Adrenal gland (tissue), 12 donors: Measurements from ENCODE around the gene ZNF653. TPM values are rescaled to one million over a fixed set of nuclear protein-coding genes. Genes with fewer than 3 reads are reported as not detected.

Source experiments
- DNase-seq, 7 donors: peaks; one replicate each; pipeline ENCODE4 v3.0.0-alpha.2; 2019 to 2020
- H3K27ac ChIP-seq, 5 donors: fragments of 200-600 bp; sonication (generic) in 4 of 5; 1 replicate in 3 of 5; 2 replicates in 2 of 5; pipeline versions ENCODE4 v1.5.1 to v1.8.0; 2016 to 2020; ENCODE audit warnings: mild to moderate bottlenecking in 1 of 5
- H3K27me3 ChIP-seq: fragments of 200-600 bp; 2 replicates; pipeline ENCODE4 v1.8.0; 2021
- H3K36me3 ChIP-seq, 2 donors: fragments of 200-600 bp; replicated peaks in 1 of 2; 1 replicate in 1 of 2; 2 replicates in 1 of 2; pipeline versions ENCODE4 v1.5.1 to v1.8.0; 2018 to 2022
- H3K4me1 ChIP-seq, 2 donors: fragments of 200-600 bp; replicated peaks in 1 of 2; 1 replicate in 1 of 2; 2 replicates in 1 of 2; pipeline versions ENCODE4 v1.5.1 to v1.8.0; 2018 to 2021
- H3K4me3 ChIP-seq, 4 donors: fragments of 200-600 bp; sonication (generic) in 3 of 4; one replicate each; pipeline ENCODE4 v1.5.1; 2016 to 2018
- H3K9me3 ChIP-seq, 3 donors: fragments of 200-600 bp; sonication (generic) in 1 of 3; replicated peaks in 1 of 3; 1 replicate in 2 of 3; 2 replicates in 1 of 3; pipeline versions ENCODE4 v1.5.1 to v1.8.0; 2016 to 2021
- POLR2A ChIP-seq, 2 donors: fragments of 450-650 bp; IDR thresholded peaks; one replicate each; pipeline ENCODE4 v1.6.1; 2017; ENCODE audit warnings: antibody characterized with exemption in 2 of 2, mild to moderate bottlenecking in 2 of 2, moderate library complexity in 1 of 2
- WGBS, 4 donors: extraction: QIAGEN DNeasy Blood & Tissue Kit in 2 of 4; methylation state at CpG; one replicate each; pipeline versions ENCODE4 v1.1.5 to v1.1.7; 2013 to 2017; 5-methylcytosine and 5-hydroxymethylcytosine counted together
- intact Hi-C, 2 donors: fragments of 100-400 bp; cut with DNase I; formaldehyde crosslinking; loops; one replicate each; pipeline versions ENCODE4 v1.14.1 to v1.15.0; 2022 to 2023
- polyA plus RNA-seq, 3 donors: library from polyadenylated mRNA; stranded (reverse); fragments of 200-250 nt in 2 of 3; fragments of 350-450 nt in 1 of 3; fragmentation: Illumina TruSeq in 1 of 3; extraction: RNeasy Lipid Tissue Mini Kit (QIAGEN cat#74804) in 1 of 3; gene quantifications; one replicate each; pipeline ENCODE4 v1.2.3, GENCODE V29; 2013 to 2014
- total RNA-seq, 9 donors: library from RNA; depleted of rRNA in 4 of 9; stranded (reverse); fragments of >200 nt in 4 of 9; fragments of 120-200 nt in 1 of 9; fragmentation: NEBNext Ultra II Directional in 1 of 9; extraction: Animal tissue kit (Norgen Biotek cat#: 25700) in 1 of 9; gene quantifications; one replicate each; pipeline versions ENCODE4 v1.1.0 to v1.2.4, GENCODE V29; 2013 to 2023
- TF ChIP-seq, protein P1 (sequence below), 6 experiments: fragments of 450-650 bp in 4 of 6; fragments of 200-600 bp in 2 of 6; sonication (generic) in 1 of 6; IDR thresholded peaks; 1 replicate in 5 of 6; 2 replicates in 1 of 6; pipeline versions ENCODE4 v1.5.1 to v1.8.0; 2016 to 2021; ENCODE audit warnings: antibody characterized with exemption in 6 of 6, mild to moderate bottlenecking in 2 of 6, moderate library complexity in 1 of 6
- donor health status: healthy with polysubstance abuse.
- donor health status: Bipolar disorder and iron deficiency.
- donor health status: DM: yes; HTN: yes; CAD: no.
- donor health status: DM: no; HTN: no; CAD: no.
- donor health status: DM: no; HTN: no; CAD: no.
- donor health status: DM: yes; HTN: yes; CAD: no.

ZNF653 gene
- total and polyA plus RNA-seq, 12 donors: 4.2 to 37.7 (median 11.7) TPM

DNA sequence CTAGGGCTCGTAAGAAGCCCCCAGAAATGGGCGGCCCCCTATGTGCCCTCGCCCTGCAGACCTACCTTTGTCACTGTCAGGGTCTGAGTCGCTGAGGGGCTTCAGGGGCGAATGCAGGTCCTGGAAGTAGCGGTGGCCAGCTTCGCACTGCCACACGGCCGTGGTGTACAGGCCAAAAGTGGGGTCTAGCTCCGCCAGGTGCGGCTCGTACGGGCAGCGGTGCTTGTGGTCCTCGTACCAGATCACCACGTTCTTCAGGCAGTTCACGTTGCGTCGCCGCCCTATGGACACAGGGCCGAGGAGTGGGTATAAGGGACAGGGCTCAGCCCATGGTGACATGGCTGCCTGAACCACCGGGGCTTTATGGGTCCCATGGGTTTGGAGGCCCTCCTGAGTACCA is 9.8 kb downstream of the ZNF653 start:
- intact Hi-C loops: no loop called here
- H3K36me3 ChIP-seq: peaks cover 0 to 3% of the 10 kb centered on the region in 2 donors
- WGBS, 4 donors: 78 to 89% (median 84%) methylated on average over 11 to 22 of the region's 22 CpGs
- no peaks in the 10 kb centered on the region for H3K9me3 ChIP-seq
- H3K27me3 ChIP-seq: no peaks in the 10 kb centered on the region
- H3K4me1 ChIP-seq: peaks cover 20 to 26% of the 10 kb centered on the region in 2 donors
- DNase-seq: no peak
- no peak overlapping the region for H3K4me3 ChIP-seq
- H3K27ac ChIP-seq: peak overlapping the region in 4 of 5 donors; percentile 64 to 84 (median 81)
- TF ChIP-seq, protein P1, sequence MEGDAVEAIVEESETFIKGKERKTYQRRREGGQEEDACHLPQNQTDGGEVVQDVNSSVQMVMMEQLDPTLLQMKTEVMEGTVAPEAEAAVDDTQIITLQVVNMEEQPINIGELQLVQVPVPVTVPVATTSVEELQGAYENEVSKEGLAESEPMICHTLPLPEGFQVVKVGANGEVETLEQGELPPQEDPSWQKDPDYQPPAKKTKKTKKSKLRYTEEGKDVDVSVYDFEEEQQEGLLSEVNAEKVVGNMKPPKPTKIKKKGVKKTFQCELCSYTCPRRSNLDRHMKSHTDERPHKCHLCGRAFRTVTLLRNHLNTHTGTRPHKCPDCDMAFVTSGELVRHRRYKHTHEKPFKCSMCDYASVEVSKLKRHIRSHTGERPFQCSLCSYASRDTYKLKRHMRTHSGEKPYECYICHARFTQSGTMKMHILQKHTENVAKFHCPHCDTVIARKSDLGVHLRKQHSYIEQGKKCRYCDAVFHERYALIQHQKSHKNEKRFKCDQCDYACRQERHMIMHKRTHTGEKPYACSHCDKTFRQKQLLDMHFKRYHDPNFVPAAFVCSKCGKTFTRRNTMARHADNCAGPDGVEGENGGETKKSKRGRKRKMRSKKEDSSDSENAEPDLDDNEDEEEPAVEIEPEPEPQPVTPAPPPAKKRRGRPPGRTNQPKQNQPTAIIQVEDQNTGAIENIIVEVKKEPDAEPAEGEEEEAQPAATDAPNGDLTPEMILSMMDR (IDR thresholded peaks at IDR 0.05): no peak
- TF ChIP-seq POLR2A (IDR thresholded peaks at IDR 0.05): no peak

DNA sequence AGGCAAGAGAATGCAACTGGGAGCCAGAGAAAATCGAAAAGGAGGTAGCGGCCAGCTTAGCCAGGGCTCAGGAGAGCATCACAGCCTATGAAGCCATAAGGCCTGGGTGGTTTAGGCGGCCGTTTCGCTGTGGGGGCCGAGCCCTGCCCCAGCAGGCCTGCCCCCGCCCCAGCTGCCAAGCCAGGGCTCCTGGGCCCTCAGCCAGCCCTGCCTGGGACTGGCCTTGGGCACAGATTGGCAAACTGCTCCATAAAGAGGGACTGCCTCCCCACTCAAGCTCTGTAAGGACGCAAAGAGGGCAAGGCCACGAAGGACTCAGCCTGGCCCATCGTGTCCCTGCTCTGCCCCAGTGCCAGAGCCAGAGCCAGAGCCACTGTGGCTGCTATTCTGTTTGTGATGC is 10.2 kb downstream of the ZNF653 start:
- intact Hi-C loops: no loop called here
- 47 to 50% (median 48%) methylated on average over 9 to 10 of the region's 10 CpGs for WGBS, 4 donors
- Histone ChIP-seq H3K9me3 (no peaks in the 10 kb centered on the region), H3K27ac (peak overlapping the region in 4 of 5 donors; percentile 64 to 84 (median 81)), H3K4me3 (no peak overlapping the region), H3K36me3 (peaks cover 0 to 3% of the 10 kb centered on the region in 2 donors), H3K27me3 (no peaks in the 10 kb centered on the region), H3K4me1 (peaks cover 20 to 26% of the 10 kb centered on the region in 2 donors)
- TF ChIP-seq, protein P1 (IDR thresholded peaks at IDR 0.05): no peak
- peak in 1 of 2 donors; percentile 27 for TF ChIP-seq POLR2A (IDR thresholded peaks at IDR 0.05)
- DNase-seq: peak; percentile 76 to 92 (median 88)

DNA sequence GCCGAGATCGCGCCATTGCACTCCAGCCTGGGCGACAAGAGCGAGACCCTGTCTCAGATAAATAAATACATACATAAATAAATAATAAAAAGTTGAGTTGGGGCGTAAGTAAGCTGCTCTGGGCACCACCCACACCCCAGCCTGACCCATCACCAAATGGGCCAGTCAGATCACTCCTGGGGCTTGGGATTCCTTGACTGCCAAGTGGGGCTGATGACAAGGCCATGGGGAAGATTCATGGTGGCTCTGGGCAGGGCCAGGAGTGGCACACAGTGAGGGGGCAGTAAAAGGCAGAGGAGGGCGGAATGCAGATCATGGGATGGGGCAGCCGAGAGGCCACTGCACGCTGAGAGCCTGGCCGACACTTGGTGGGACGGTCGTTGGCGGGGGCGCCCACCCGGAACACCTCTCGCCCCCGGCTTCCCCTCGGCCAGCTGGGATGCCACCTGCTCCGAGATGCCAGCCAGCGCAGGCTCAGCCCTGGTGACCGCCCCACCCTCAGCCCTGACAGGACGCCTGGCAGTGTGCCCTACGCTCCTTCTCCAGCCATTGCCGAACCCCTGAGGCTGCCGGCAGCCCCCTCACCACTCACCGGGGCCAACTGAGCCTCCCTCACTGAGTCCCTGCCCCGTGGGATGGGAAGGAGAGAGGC is 10.9 kb downstream of the ZNF653 start:
- intact Hi-C loops: no loop called here
- no peak for TF ChIP-seq POLR2A (IDR thresholded peaks at IDR 0.05)
- TF ChIP-seq, protein P1 (IDR thresholded peaks at IDR 0.05): no peak
- H3K27ac ChIP-seq: peak overlapping the region in 4 of 5 donors; percentile 64 to 84 (median 81)
- WGBS, 4 donors: 56 to 80% (median 74%) methylated on average over 11 to 27 of the region's 27 CpGs
- H3K9me3 ChIP-seq: no peaks in the 10 kb centered on the region
- peak in 6 of 7 donors; percentile 63 to 76 (median 69) for DNase-seq
- peaks cover 0 to 3% of the 10 kb centered on the region in 2 donors for H3K36me3 ChIP-seq
- H3K4me1 ChIP-seq: peaks cover 20 to 26% of the 10 kb centered on the region in 2 donors
- no peak overlapping the region for H3K4me3 ChIP-seq
- no peaks in the 10 kb centered on the region for H3K27me3 ChIP-seq

DNA sequence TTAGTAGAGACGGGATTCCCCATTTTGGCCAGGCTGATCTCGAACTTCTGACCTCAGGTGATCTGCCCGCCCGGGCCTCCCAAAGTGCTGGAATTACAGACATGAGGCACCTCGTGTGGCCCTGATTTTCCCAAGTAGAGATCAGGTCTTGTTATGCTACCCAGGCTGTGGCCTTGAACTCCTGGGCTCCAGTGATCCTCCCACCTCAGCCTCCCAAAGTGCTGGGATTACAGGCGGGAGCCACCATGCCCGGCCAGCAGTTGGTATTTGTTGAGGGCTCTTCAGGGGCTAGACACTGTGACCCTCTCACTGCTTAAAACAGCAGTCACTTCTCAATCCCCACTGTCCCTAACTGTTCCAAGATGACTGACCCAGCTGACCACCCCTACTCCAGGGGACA is 16.3 kb downstream of the ZNF653 start:
- intact Hi-C loops: no loop called here
- 86 to 96% (median 91%) methylated on average over 5 to 7 of the region's 7 CpGs for WGBS, 4 donors
- TF ChIP-seq, protein P1 (IDR thresholded peaks at IDR 0.05): no peak
- TF ChIP-seq POLR2A (IDR thresholded peaks at IDR 0.05): no peak
- Histone ChIP-seq H3K36me3 (peaks cover 0 to 3% of the 10 kb centered on the region in 2 donors), H3K4me3 (no peak overlapping the region), H3K4me1 (peaks cover 0 to under 1% of the 10 kb centered on the region in 2 donors), H3K27me3 (no peaks in the 10 kb centered on the region), H3K27ac (no peak overlapping the region), H3K9me3 (no peaks in the 10 kb centered on the region)
- DNase-seq: no peak
